Tracheal epithelial cell (primary cell): ENCODE measurements around the gene MRPS26. TPM values are rescaled to one million over a fixed set of nuclear protein-coding genes. Genes with fewer than 3 reads are reported as not detected.

Experiments
- total RNA-seq: library from RNA; depleted of rRNA; stranded (reverse); fragments of >200 nt; gene quantifications from 2 replicates; pipeline ENCODE4 v1.2.1, GENCODE V29; 2014

MRPS26 gene
- 69.5 and 77.8 TPM in 2 replicates for total RNA-seq

GRCh38 chr20:3045816-3046676, at the start of gene MRPS26:
MRPS26 (plus strand) TSS chr20:3046052; CDS start chr20:3046069, 17 bp downstream.

DNA sequence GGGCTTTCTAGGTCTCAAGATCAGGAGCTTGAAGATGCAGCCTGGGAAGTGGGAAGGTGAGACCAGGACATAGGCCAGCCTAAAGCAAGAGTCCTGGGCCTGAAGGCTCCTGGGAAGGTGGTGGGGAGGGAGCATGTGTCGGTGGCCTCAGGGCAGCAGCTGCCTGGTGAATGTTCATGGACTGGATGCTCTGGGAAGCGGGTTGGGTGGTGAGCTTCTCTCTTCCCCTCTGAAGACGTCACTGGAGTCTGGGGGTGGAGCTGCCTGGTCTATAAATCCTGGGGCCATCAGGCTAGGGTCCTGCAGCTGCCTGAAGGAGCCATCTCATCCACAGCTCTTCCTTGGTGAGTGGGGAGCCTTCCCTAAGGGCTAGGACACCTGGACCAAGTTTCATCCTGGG, 2.5 kb upstream of the MRPS26 start, which contains the start of gene GNRH2:
Gene GNRH2, plus strand, starts transcription at position 301 of the 400 bp plus-strand sequence. CDS start 793 bp downstream, outside the sequence.

GRCh38 chr20:3071610-3072529, 26.0 kb downstream of the MRPS26 start, which contains the start of gene OXT:
OXT (plus strand) TSS chr20:3071620; CDS start chr20:3071656, 36 bp downstream.

DNA sequence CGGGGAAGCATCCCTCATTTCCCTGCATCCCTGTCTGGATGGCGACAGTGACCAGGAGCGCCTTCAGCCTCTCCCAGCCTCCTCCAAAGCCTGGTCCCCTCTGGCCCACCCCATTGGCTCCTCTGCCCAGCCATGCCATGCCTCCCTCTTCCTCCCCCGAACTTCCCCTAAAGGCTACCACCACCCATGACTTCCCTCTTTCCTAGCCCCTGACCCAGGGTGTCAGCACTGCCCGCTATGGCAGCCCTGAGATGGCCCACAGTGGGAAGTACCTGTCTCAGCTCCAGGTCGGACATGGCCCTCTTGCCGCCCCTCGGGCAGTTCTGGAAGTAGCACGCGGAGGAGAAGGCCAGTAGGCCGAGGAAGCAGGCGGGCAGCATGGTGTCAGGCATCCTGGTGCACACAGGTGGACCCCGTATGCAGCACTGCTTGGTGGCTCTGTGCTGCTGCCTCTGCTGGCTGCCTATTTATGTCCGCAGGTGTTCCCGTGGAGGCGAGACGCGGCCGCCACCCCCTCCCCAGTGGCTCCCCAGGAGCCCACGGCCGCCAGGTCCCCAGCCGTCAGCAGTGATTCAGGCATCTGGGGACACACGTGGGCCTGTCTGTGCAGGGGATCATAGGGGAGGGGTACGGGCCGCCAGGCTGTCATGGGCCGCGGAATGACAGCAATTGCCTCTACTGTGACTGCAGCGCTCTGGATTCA, 38.6 kb downstream of the MRPS26 start, which contains the start of gene AVP:
Gene AVP, minus strand, starts transcription at position 442 of the 703 bp plus-strand sequence. Its CDS starts 50 bp downstream, at position 392.

Other genes with a start within 250 kb of the MRPS26 start
- gene CPXM1, start 245.4 kb upstream of the MRPS26 start, total RNA-seq, result not detected in 2 replicates
- gene C20orf141, start 231.1 kb upstream of the MRPS26 start, total RNA-seq, result not detected in 2 replicates
- not detected in 2 replicates for gene TMEM239, start 229.7 kb upstream of the MRPS26 start, total RNA-seq
- 21.4 and 35.8 TPM in 2 replicates for gene PCED1A, start 205.4 kb upstream of the MRPS26 start, total RNA-seq
- gene VPS16, start 205.3 kb upstream of the MRPS26 start, total RNA-seq, result 28.1 and 37.1 TPM in 2 replicates
- gene PTPRA, start 172.6 kb upstream of the MRPS26 start, total RNA-seq, result 19.0 and 36.9 TPM in 2 replicates
- not detected in 2 replicates for gene GNRH2, start 2.4 kb upstream of the MRPS26 start, total RNA-seq
- not detected in 2 replicates for gene OXT, start 25.6 kb downstream of the MRPS26 start, total RNA-seq
- gene AVP, start 38.7 kb downstream of the MRPS26 start, total RNA-seq, result not detected in 2 replicates
- gene FASTKD5, start 113.8 kb downstream of the MRPS26 start, total RNA-seq, result 11.3 and 13.3 TPM in 2 replicates
- gene UBOX5, start 113.8 kb downstream of the MRPS26 start, total RNA-seq, result 1.9 and 2.6 TPM in 2 replicates
- 8.5 and 14.9 TPM in 2 replicates for gene LZTS3, start 127.5 kb downstream of the MRPS26 start, total RNA-seq
- gene DDRGK1, start 158.6 kb downstream of the MRPS26 start, total RNA-seq, result 32.8 and 41.4 TPM in 2 replicates
- 35.2 and 40.1 TPM in 2 replicates for gene ITPA, start 163.4 kb downstream of the MRPS26 start, total RNA-seq
- 3.0 and 3.1 TPM in 2 replicates for gene SLC4A11, start 193.1 kb downstream of the MRPS26 start, total RNA-seq